ENCODE data around the gene STAG1. TPM values are rescaled to one million over a fixed set of nuclear protein-coding genes. Genes with fewer than 3 reads are reported as not detected.
A peak's percentile ranks its signal among the peaks of the same experiment; 100 is the strongest.

STAG1 gene
- total RNA-seq, 4 donors from 2014 or later, result 32.6 to 44.0 (median 40.5) TPM

DNA sequence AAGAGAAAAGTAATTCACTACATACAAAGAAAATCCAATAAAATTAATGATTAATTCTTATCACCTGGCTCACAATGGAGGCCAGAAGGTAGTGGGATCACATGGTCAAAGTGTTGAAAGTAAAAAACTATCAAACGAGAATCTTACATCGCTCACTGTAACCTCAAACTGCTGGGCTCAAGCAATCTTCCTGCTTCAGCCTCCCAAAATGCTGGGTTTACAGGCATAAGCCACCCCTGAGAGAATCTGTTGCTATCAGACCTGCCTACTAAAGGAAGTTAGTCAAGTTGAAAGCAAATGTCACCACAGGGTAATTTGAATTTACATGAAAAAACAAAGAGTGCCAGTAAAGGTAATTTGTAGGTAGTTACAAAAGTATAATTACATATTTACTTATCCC is 398.7 kb downstream of the STAG1 start:
- 97% methylated on average over 2 of the region's 2 CpGs for WGBS
- TF ChIP-seq EP300 (IDR thresholded peaks at IDR 0.05) (no peak), POLR2AphosphoS5 (IDR thresholded peaks at IDR 0.05) (no peak), POLR2A (IDR thresholded peaks at IDR 0.05; ENCODE audit: low read depth) (no peak)
- TF ChIP-seq, protein P1, sequence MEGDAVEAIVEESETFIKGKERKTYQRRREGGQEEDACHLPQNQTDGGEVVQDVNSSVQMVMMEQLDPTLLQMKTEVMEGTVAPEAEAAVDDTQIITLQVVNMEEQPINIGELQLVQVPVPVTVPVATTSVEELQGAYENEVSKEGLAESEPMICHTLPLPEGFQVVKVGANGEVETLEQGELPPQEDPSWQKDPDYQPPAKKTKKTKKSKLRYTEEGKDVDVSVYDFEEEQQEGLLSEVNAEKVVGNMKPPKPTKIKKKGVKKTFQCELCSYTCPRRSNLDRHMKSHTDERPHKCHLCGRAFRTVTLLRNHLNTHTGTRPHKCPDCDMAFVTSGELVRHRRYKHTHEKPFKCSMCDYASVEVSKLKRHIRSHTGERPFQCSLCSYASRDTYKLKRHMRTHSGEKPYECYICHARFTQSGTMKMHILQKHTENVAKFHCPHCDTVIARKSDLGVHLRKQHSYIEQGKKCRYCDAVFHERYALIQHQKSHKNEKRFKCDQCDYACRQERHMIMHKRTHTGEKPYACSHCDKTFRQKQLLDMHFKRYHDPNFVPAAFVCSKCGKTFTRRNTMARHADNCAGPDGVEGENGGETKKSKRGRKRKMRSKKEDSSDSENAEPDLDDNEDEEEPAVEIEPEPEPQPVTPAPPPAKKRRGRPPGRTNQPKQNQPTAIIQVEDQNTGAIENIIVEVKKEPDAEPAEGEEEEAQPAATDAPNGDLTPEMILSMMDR (IDR thresholded peaks at IDR 0.05), result no peak
- Histone ChIP-seq H3K9me3 (no peaks in the 10 kb centered on the region), H3K36me3 (peaks cover 0 to 34% (median 15%) of the 10 kb centered on the region in 4 donors), H3K4me1 (peaks cover 19 to 28% (median 27%) of the 10 kb centered on the region in 4 donors), H3K27ac (replicated peaks in 1 of 4) (no peak overlapping the region), H3K27me3 (no peaks in the 10 kb centered on the region), H3K4me3 (no peak overlapping the region)
- no peak for DNase-seq (ENCODE audit: extremely low spot score)
- intact Hi-C loops (cut with DNase I), result no loop called here

DNA sequence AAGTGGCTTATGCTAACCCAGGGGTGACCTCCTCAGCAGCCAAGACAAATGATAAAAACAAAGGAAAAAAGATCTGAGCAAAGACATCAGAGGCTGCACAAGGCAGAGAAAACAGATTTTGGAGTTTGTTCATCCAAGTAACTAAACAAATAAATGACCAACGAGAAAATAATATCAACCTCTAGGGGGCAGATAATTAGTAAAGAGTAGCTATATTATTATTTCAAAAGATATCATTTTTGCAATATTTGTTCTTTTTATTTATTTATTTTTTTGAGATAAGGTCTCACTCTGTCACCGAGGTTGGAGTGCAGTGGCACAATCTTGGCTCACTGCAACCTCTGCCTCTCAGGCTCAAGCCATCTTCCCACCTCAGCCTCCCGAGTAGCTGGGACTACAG is 400.3 kb downstream of the STAG1 start:
- H3K4me3 ChIP-seq, result no peak overlapping the region
- intact Hi-C loops (cut with DNase I), result no loop called here
- H3K4me1 ChIP-seq, result peaks cover 19 to 28% (median 27%) of the 10 kb centered on the region in 4 donors
- WGBS, result 87% methylated on average over 3 of the region's 3 CpGs
- H3K27ac ChIP-seq (replicated peaks in 1 of 4), result peak overlapping the region in 3 of 4 donors; percentile 8 to 84 (median 71)
- H3K9me3 ChIP-seq, result no peaks in the 10 kb centered on the region
- DNase-seq (ENCODE audit: extremely low spot score), result no peak
- peaks cover 0 to 27% (median 15%) of the 10 kb centered on the region in 4 donors for H3K36me3 ChIP-seq
- TF ChIP-seq, protein P1 (IDR thresholded peaks at IDR 0.05), result peak in 1 of 3 experiments; percentile 4
- no peak for TF ChIP-seq EP300 (IDR thresholded peaks at IDR 0.05)
- TF ChIP-seq POLR2A (IDR thresholded peaks at IDR 0.05; ENCODE audit: low read depth), result no peak
- no peak for TF ChIP-seq POLR2AphosphoS5 (IDR thresholded peaks at IDR 0.05)
- no peaks in the 10 kb centered on the region for H3K27me3 ChIP-seq

DNA sequence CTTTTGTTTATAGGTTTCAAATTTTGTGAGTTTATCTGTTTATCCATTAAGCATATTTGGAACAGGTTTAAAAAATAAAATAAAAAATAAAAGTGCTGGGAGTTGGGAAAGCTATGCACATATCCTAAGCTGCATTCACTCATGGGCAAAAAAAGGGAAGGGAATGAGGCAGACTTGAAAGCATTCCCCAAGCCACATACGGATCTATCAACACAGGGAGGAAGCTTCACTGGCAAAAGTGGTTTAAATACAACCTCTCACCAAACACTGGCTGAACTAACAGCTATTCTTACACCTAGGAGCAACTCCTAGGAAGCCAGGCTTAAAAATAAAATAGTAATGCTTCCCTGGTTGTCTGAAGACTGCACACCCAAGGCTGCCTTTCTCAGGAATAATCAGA is 400.8 kb downstream of the STAG1 start:
- no peak for DNase-seq (ENCODE audit: extremely low spot score)
- H3K4me1 ChIP-seq, result peaks cover 19 to 28% (median 27%) of the 10 kb centered on the region in 4 donors
- TF ChIP-seq EP300 (IDR thresholded peaks at IDR 0.05) (no peak), POLR2AphosphoS5 (IDR thresholded peaks at IDR 0.05) (no peak), POLR2A (IDR thresholded peaks at IDR 0.05; ENCODE audit: low read depth) (no peak)
- TF ChIP-seq, protein P1 (IDR thresholded peaks at IDR 0.05), result no peak
- H3K9me3 ChIP-seq, result no peaks in the 10 kb centered on the region
- no peak overlapping the region for H3K4me3 ChIP-seq
- WGBS, result 35% methylated on average over 1 of the region's 1 CpG
- peaks cover 0 to 21% (median 12%) of the 10 kb centered on the region in 4 donors for H3K36me3 ChIP-seq
- H3K27ac ChIP-seq (replicated peaks in 1 of 4), result peak overlapping the region in 3 of 4 donors; percentile 8 to 84 (median 71)
- H3K27me3 ChIP-seq, result no peaks in the 10 kb centered on the region
- intact Hi-C loops (cut with DNase I), result no loop called here

DNA sequence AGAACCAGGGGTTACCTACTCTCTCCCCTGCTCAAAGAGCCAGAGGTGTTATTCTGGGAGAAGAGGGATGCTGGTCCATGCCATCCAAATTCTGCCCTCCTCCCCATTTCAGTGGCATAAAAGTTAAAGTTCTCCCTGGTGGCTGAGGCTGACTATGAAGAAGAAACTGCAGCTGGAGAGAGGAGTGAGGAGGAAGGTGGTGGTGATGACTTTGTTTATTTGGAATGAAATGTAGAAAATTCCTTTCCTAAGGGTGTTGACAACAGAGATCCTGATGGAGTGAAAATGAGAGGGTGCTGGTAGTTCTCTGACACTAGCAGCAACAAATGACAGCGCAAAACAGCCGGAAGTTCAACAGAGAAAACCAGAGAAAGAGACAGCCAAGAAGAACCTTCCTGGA is 401.6 kb downstream of the STAG1 start:
- Histone ChIP-seq H3K27me3 (no peaks in the 10 kb centered on the region), H3K36me3 (peaks cover 0 to 18% (median 7%) of the 10 kb centered on the region in 4 donors), H3K4me1 (peaks cover 19 to 28% (median 27%) of the 10 kb centered on the region in 4 donors), H3K9me3 (no peaks in the 10 kb centered on the region), H3K27ac (replicated peaks in 1 of 4) (peak overlapping the region; percentile 59 to 84 (median 66)), H3K4me3 (peak overlapping the region in 1 of 4 donors; percentile 10)
- WGBS, result 41% methylated on average over 2 of the region's 2 CpGs
- intact Hi-C loops (cut with DNase I), result no loop called here
- TF ChIP-seq EP300 (IDR thresholded peaks at IDR 0.05), result no peak
- TF ChIP-seq POLR2AphosphoS5 (IDR thresholded peaks at IDR 0.05), result no peak
- no peak for TF ChIP-seq POLR2A (IDR thresholded peaks at IDR 0.05; ENCODE audit: low read depth)
- TF ChIP-seq, protein P1 (IDR thresholded peaks at IDR 0.05), result no peak
- DNase-seq (ENCODE audit: extremely low spot score), result no peak

DNA sequence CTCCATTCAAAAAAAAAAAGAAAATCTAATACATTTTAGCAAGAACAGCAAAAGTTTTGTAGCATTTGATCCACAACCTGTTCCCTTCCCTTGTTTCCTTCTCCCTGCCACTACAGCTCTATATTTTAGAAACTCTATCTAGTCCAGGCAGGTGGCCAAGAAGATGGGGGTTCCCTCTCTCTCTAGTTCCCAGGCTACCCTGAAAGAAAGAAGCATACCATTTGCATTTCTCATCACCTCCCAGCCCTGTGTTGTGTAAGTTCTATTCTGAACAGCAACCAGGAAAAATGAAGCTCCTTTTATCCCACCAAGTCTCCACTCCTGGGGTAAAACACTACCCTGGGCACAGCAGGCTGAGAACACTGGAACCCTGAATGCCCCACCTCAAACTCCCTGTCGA is 402.0 kb downstream of the STAG1 start:
- peak in 1 of 2 donors; percentile 48 for TF ChIP-seq POLR2AphosphoS5 (IDR thresholded peaks at IDR 0.05)
- TF ChIP-seq, protein P1 (IDR thresholded peaks at IDR 0.05), result no peak
- H3K4me3 ChIP-seq, result peak overlapping the region in 1 of 4 donors; percentile 10
- 73% methylated on average over 1 of the region's 1 CpG for WGBS
- H3K36me3 ChIP-seq, result peaks cover 0 to 18% (median 7%) of the 10 kb centered on the region in 4 donors
- no peak for DNase-seq (ENCODE audit: extremely low spot score)
- no peaks in the 10 kb centered on the region for H3K9me3 ChIP-seq
- intact Hi-C loops (cut with DNase I), result no loop called here
- peaks cover 19 to 28% (median 27%) of the 10 kb centered on the region in 4 donors for H3K4me1 ChIP-seq
- no peaks in the 10 kb centered on the region for H3K27me3 ChIP-seq
- peak overlapping the region; percentile 59 to 84 (median 66) for H3K27ac ChIP-seq (replicated peaks in 1 of 4)

Data from esophagus muscularis mucosa (tissue), 4 donors.